GM21447 (cell line): ENCODE results near the gene FOXF2.

Source experiments
- ATAC-seq: cut with Tn5 transposase; IDR thresholded peaks from one replicate; pipeline ENCODE4 v1.9.1; 2021; ENCODE audit not compliant: unreplicated experiment

The FOXF2 gene

GRCh38 chr6:1405221-1405620 lies 15.8 kb downstream of the FOXF2 start:
- ATAC-seq, result no peak

GRCh38 chr6:1406306-1407072 lies 17.1 kb downstream of the FOXF2 start:
- no peak for ATAC-seq

GRCh38 chr6:1407499-1407990 lies 18.2 kb downstream of the FOXF2 start:
- ATAC-seq, result no peak

- ATAC-seq, result no peak
Observed at GRCh38 chr6:1409774-1410465, 20.5 kb downstream of the FOXF2 start.

- ATAC-seq, result no peak
Observed at GRCh38 chr6:1412901-1413300, 23.5 kb downstream of the FOXF2 start.

- no peak for ATAC-seq
Observed at GRCh38 chr6:1415416-1416063, 26.2 kb downstream of the FOXF2 start.

GRCh38 chr6:1416191-1416760 lies 26.9 kb downstream of the FOXF2 start:
- no peak for ATAC-seq

- ATAC-seq, result no peak
Observed at GRCh38 chr6:1416820-1417219, 27.4 kb downstream of the FOXF2 start.

- ATAC-seq, result no peak
Observed at GRCh38 chr6:1417718-1418117, 28.3 kb downstream of the FOXF2 start.

GRCh38 chr6:1418471-1419191 lies 29.3 kb downstream of the FOXF2 start:
- ATAC-seq, result no peak

- no peak for ATAC-seq
Observed at GRCh38 chr6:1420382-1420781, 31.0 kb downstream of the FOXF2 start.

GRCh38 chr6:1422290-1422689 lies 32.9 kb downstream of the FOXF2 start:
- ATAC-seq, result no peak

GRCh38 chr6:1423578-1423977 lies 34.2 kb downstream of the FOXF2 start:
- no peak for ATAC-seq

GRCh38 chr6:1424306-1424927 lies 35.0 kb downstream of the FOXF2 start:
- ATAC-seq, result no peak

GRCh38 chr6:1426416-1426815 lies 37.0 kb downstream of the FOXF2 start:
- no peak for ATAC-seq

GRCh38 chr6:1435806-1436205 lies 46.4 kb downstream of the FOXF2 start:
- ATAC-seq, result no peak

- no peak for ATAC-seq
Observed at GRCh38 chr6:1436334-1437306, 47.2 kb downstream of the FOXF2 start.

GRCh38 chr6:1437553-1438406 lies 48.4 kb downstream of the FOXF2 start:
- no peak for ATAC-seq
